NCI-H748 (cell line): ENCODE data around the gene EBF4.

ENCODE experiments used
- DNase-seq: peaks from one replicate; lab custom pipeline; 2025; ENCODE audit not compliant: unreplicated experiment; lab: John Stamatoyannopoulos, UW

EBF4 gene

GRCh38 chr20:2692036-2692885, at the start of gene EBF4:
TSS of gene EBF4 (plus strand) at chr20:2692780. CDS start at chr20:2693646, 866 bp downstream.
- DNase-seq: peak; percentile 72

- no peak for DNase-seq
These were observed 48.9 kb upstream of the EBF4 start for GRCh38 chr20:2643708-2644107.

- DNase-seq: peak; percentile 98
These were observed 40.5 kb upstream of the EBF4 start, which contains the start of gene NOP56 for GRCh38 chr20:2651772-2652723. TSS of gene NOP56 (plus strand) at chr20:2652632. CDS start at chr20:2652661, 29 bp downstream.

- peak; percentile 88 for DNase-seq
These were observed 39.6 kb upstream of the EBF4 start for GRCh38 chr20:2652724-2653555.

- DNase-seq: no peak
These were observed 38.8 kb upstream of the EBF4 start for GRCh38 chr20:2653556-2654383.

- DNase-seq: no peak
These were observed 38.2 kb upstream of the EBF4 start for GRCh38 chr20:2654384-2654822.

- DNase-seq: no peak
These were observed 37.7 kb upstream of the EBF4 start for GRCh38 chr20:2654831-2655230.

GRCh38 chr20:2655331-2656116, 37.1 kb upstream of the EBF4 start:
- DNase-seq: no peak

- no peak for DNase-seq
These were observed 36.0 kb upstream of the EBF4 start for GRCh38 chr20:2656471-2657117.

- no peak for DNase-seq
These were observed 35.3 kb upstream of the EBF4 start for GRCh38 chr20:2657241-2657640.

GRCh38 chr20:2657674-2658073, 34.9 kb upstream of the EBF4 start:
- no peak for DNase-seq

- DNase-seq: no peak
These were observed 33.9 kb upstream of the EBF4 start for GRCh38 chr20:2658414-2659354.

GRCh38 chr20:2659547-2659946, 33.0 kb upstream of the EBF4 start:
- DNase-seq: no peak

- DNase-seq: no peak
These were observed 29.2 kb upstream of the EBF4 start for GRCh38 chr20:2663364-2663886.

GRCh38 chr20:2663887-2664719, 28.5 kb upstream of the EBF4 start, which contains the start of gene IDH3B:
TSS of gene IDH3B (minus strand) at chr20:2664216. CDS start at chr20:2664188, 28 bp downstream.
- DNase-seq: peak; percentile 98

GRCh38 chr20:2671977-2672376, 20.6 kb upstream of the EBF4 start:
- peak; percentile 28 for DNase-seq
